DOHH2 (cell line): ENCODE results near the gene SLFN14.

Experiments
- H3F3A ChIP-seq: fragments of 200-600 bp; sonication (generic), shearing (Covaris generic); 2 replicates; pipeline ENCODE4 v1.6.0; 2016; ENCODE audit warnings: antibody characterized with exemption, mild to moderate bottlenecking; ENCODE audit not compliant: control insufficient read depth, insufficient read depth
- H3K27ac ChIP-seq: fragments of 200-600 bp; sonication (generic); 2 replicates; pipeline ENCODE4 v1.5.1; 2014; ENCODE audit warnings: low read depth, mild to moderate bottlenecking, low read length, moderate library complexity
- H3K27me3 ChIP-seq: fragments of 200-600 bp; sonication (generic); 2 replicates; pipeline ENCODE4 v1.6.1; 2014; ENCODE audit warnings: mild to moderate bottlenecking, low read length, mixed read lengths; ENCODE audit not compliant: control insufficient read depth
- H3K36me3 ChIP-seq: fragments of 200-600 bp; sonication (generic); 2 replicates; pipeline ENCODE4 v1.6.1; 2014; ENCODE audit warnings: mild to moderate bottlenecking, low read length, moderate library complexity, mixed read lengths; ENCODE audit not compliant: control insufficient read depth
- H3K4me1 ChIP-seq: fragments of 200-600 bp; sonication (generic); 2 replicates; pipeline ENCODE4 v1.6.1; 2014; ENCODE audit warnings: mild to moderate bottlenecking, low read length, mixed read lengths; ENCODE audit not compliant: control insufficient read depth
- H3K4me2 ChIP-seq: fragments of 200-600 bp; sonication (generic); 2 replicates; pipeline ENCODE4 v1.6.0; 2014; ENCODE audit warnings: mild to moderate bottlenecking, low read length, moderate library complexity
- H3K4me3 ChIP-seq: fragments of 200-600 bp; sonication (generic); 2 replicates; pipeline ENCODE4 v1.5.1; 2014; ENCODE audit warnings: mild to moderate bottlenecking, low read length, mixed read lengths
- H3K79me2 ChIP-seq: fragments of 200-600 bp; sonication (generic); 2 replicates; pipeline ENCODE4 v1.6.1; 2014; ENCODE audit warnings: mild to moderate bottlenecking, low read length, mixed read lengths; ENCODE audit not compliant: control insufficient read depth
- H3K9me2 ChIP-seq: fragments of 200-600 bp; sonication (generic); replicated peaks from 2 replicates; pipeline ENCODE4 v1.6.1; 2014; ENCODE audit warnings: mild to moderate bottlenecking, low read length, mixed read lengths; ENCODE audit not compliant: control insufficient read depth
- H3K9me3 ChIP-seq: fragments of 200-600 bp; sonication (generic); 2 replicates; pipeline ENCODE4 v1.6.1; 2014; ENCODE audit warnings: antibody characterized with exemption, low read length, mixed read lengths; ENCODE audit not compliant: control insufficient read depth, insufficient read depth
- H4K20me1 ChIP-seq: fragments of 200-600 bp; sonication (generic); 2 replicates; pipeline ENCODE4 v1.6.0; 2014; ENCODE audit warnings: low read depth, mild to moderate bottlenecking, antibody characterized with exemption, low read length, moderate library complexity; ENCODE audit not compliant: control insufficient read depth, insufficient read depth
- CTCF ChIP-seq: fragments of 200-600 bp; sonication (generic); IDR thresholded peaks from one replicate; pipeline ENCODE4 v1.5.1; 2014; ENCODE audit warnings: antibody characterized with exemption, mild to moderate bottlenecking, low read depth, low read length; ENCODE audit not compliant: poor library complexity, severe bottlenecking
- EZH2phosphoT487 ChIP-seq: fragments of 200-600 bp; sonication (generic); IDR thresholded peaks from 2 replicates; pipeline ENCODE4 v1.6.1; 2017; ENCODE audit warnings: borderline replicate concordance, mild to moderate bottlenecking, antibody characterized with exemption, low read length, moderate library complexity, mixed read lengths

SLFN14 gene

DNA sequence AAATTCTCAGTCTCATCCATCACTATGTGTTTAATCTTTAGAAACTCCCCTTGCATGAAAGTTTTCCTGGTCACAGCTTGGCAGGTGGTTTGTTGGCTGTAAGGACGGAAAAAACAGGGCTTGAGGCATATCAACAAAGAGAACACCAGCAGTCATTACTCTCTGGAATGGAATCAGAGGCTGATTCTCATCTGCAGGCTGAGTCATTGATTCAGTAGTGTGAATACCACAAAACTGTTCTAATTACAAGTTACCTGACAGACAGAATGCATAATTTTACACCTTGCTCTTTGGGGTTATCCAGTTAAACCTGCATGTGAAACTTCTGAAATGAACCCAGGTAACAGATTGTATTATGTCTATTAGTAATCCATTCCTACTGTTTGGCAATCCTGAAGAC is 11.6 kb downstream of the SLFN14 start:
- H3K4me1 ChIP-seq, result peaks cover 3% of the 10 kb centered on the region; the same call in 1 of the 2 replicates
- H3K27ac ChIP-seq, result no peak overlapping the region
- no peak overlapping the region for H3K4me3 ChIP-seq
- H3K79me2 ChIP-seq, result no peaks in the 10 kb centered on the region
- TF ChIP-seq EZH2phosphoT487, result no peak
- TF ChIP-seq CTCF, result no peak
- H3K9me2 ChIP-seq, result no peaks in the 10 kb centered on the region
- no peaks in the 10 kb centered on the region for H3F3A ChIP-seq
- H3K36me3 ChIP-seq, result no peaks in the 10 kb centered on the region
- H3K9me3 ChIP-seq, result no peaks in the 10 kb centered on the region
- H3K27me3 ChIP-seq, result peaks cover 20% of the 10 kb centered on the region
- H4K20me1 ChIP-seq, result no peaks in the 10 kb centered on the region
- no peak overlapping the region for H3K4me2 ChIP-seq

- Histone ChIP-seq H3K9me2 (no peaks in the 10 kb centered on the region), H3K4me2 (no peak overlapping the region), H3K9me3 (no peaks in the 10 kb centered on the region), H3F3A (no peaks in the 10 kb centered on the region), H4K20me1 (no peaks in the 10 kb centered on the region), H3K27ac (no peak overlapping the region), H3K36me3 (no peaks in the 10 kb centered on the region), H3K4me1 (peaks cover 3% of the 10 kb centered on the region; the same call in 1 of the 2 replicates), H3K4me3 (no peak overlapping the region), H3K79me2 (no peaks in the 10 kb centered on the region), H3K27me3 (peaks cover 24% of the 10 kb centered on the region)
- TF ChIP-seq CTCF, result no peak
- no peak for TF ChIP-seq EZH2phosphoT487
Measured at GRCh38 chr17:35548208-35548810, 12.3 kb downstream of the SLFN14 start.

GRCh38 chr17:35546487-35546886 is 14.1 kb downstream of the SLFN14 start:
- H3F3A ChIP-seq, result no peaks in the 10 kb centered on the region
- H3K27ac ChIP-seq, result no peak overlapping the region
- H3K36me3 ChIP-seq, result no peaks in the 10 kb centered on the region
- no peaks in the 10 kb centered on the region for H3K79me2 ChIP-seq
- H3K4me1 ChIP-seq, result peaks cover 3% of the 10 kb centered on the region; the same call in 1 of the 2 replicates
- H3K4me2 ChIP-seq, result no peak overlapping the region
- no peaks in the 10 kb centered on the region for H3K9me2 ChIP-seq
- no peaks in the 10 kb centered on the region for H4K20me1 ChIP-seq
- peaks cover 24% of the 10 kb centered on the region for H3K27me3 ChIP-seq
- no peaks in the 10 kb centered on the region for H3K9me3 ChIP-seq
- H3K4me3 ChIP-seq, result no peak overlapping the region
- TF ChIP-seq EZH2phosphoT487, result no peak
- TF ChIP-seq CTCF, result no peak
